K562 (cell line): ENCODE results near the gene SPG21. TPM values are rescaled to one million over a fixed set of nuclear protein-coding genes. Genes with fewer than 3 reads are reported as not detected.

Source experiments
- BCL6 ChIP-seq: fragments of 250-450 bp; sonication (Bioruptor Pico); IDR thresholded peaks from 2 replicates; pipeline ENCODE4 v1.4.0; 2020
- CEBPB ChIP-seq: fragments of 450-650 bp; IDR thresholded peaks from 2 replicates; pipeline ENCODE4 v1.6.1; 2016; ENCODE audit warnings: missing genetic modification characterization, missing compliant biosample characterization
- EGR1 ChIP-seq: fragments of 450-650 bp; conservative IDR thresholded peaks from 2 replicates; pipeline ENCODE4 v1.6.1; 2017; ENCODE audit warnings: mild to moderate bottlenecking
- HMGN3 ChIP-seq: IDR thresholded peaks from 2 replicates; pipeline ENCODE4 v1.6.1; 2011; ENCODE audit warnings: borderline replicate concordance, low read depth, mild to moderate bottlenecking, mixed read lengths, low read length; ENCODE audit not compliant: insufficient read length; ENCODE audit errors: extremely low read depth
- LCOR ChIP-seq: sonication (generic); formaldehyde crosslinking; IDR thresholded peaks from 2 replicates; pipeline ENCODE4 v1.8.0; 2022; ENCODE audit warnings: mild to moderate bottlenecking, missing genetic modification reagents
- MTA2 ChIP-seq: fragments of 450-650 bp; IDR thresholded peaks from 2 replicates; pipeline ENCODE4 v1.6.1; 2016; ENCODE audit warnings: low read depth
- NCOA6 ChIP-seq: fragments of 450-650 bp; IDR thresholded peaks from 2 replicates; pipeline ENCODE4 v1.6.1; 2017; ENCODE audit warnings: mild to moderate bottlenecking
- NCOR1 ChIP-seq: fragments of 450-650 bp; IDR thresholded peaks from 2 replicates; pipeline ENCODE4 v1.6.1; 2016; ENCODE audit warnings: mild to moderate bottlenecking, moderate library complexity
- NFATC3 ChIP-seq: fragments of 450-650 bp; IDR thresholded peaks from 2 replicates; pipeline ENCODE4 v1.6.1; 2017; ENCODE audit warnings: mild to moderate bottlenecking
- PURB ChIP-seq: sonication (generic); formaldehyde crosslinking; IDR thresholded peaks from 2 replicates; pipeline ENCODE4 v1.9.0; 2021; ENCODE audit warnings: low read depth, mild to moderate bottlenecking, missing genetic modification reagents
- RUNX1 ChIP-seq: sonication (generic); IDR thresholded peaks from 2 replicates; pipeline ENCODE4 v1.6.1; 2016; ENCODE audit warnings: antibody characterized with exemption, low read depth
- SRSF7 ChIP-seq: fragments of 200-400 bp; formaldehyde crosslinking; optimal IDR thresholded peaks from 2 replicates; pipeline ENCODE3; 2017; ENCODE audit warnings: mild to moderate bottlenecking, low read depth, low read length
- ZBED1 ChIP-seq: IDR thresholded peaks from 2 replicates; pipeline ENCODE4 v1.6.1; 2014
- ZBTB17 ChIP-seq: fragments of 450-650 bp; formaldehyde crosslinking; IDR thresholded peaks from 2 replicates; pipeline ENCODE4 v1.4.0; 2020; ENCODE audit warnings: mild to moderate bottlenecking
- ZNF174 ChIP-seq: fragments of 250-450 bp; sonication (Bioruptor Pico); IDR thresholded peaks from 2 replicates; pipeline ENCODE4 v1.4.0; 2020; ENCODE audit warnings: mild to moderate bottlenecking
- ZNF282 ChIP-seq: sonication (generic); formaldehyde crosslinking; IDR thresholded peaks from 2 replicates; pipeline ENCODE4 v1.8.1; 2023; ENCODE audit warnings: missing genetic modification reagents
- polyA plus RNA-seq, 8 experiments: library from polyadenylated mRNA; depleted of rRNA in 4 of 8; stranded (reverse) in 5 of 8; unstranded in 3 of 8; fragments of >200 nt; fragmentation: Nextera tagmentation in 2 of 8; fragmentation: Illumina TruSeq in 1 of 8; extraction: Ambion mirVana in 2 of 8; extraction: Trizol in 1 of 8; gene quantifications; 2 replicates each; pipeline versions ENCODE4 v1.2.1 to v1.2.3, GENCODE V29; 2011 to 2014; ENCODE audit warnings: inconsistent platforms in 1 of 8, missing spikeins in 1 of 8
- total RNA-seq, 7 experiments: library from RNA; depleted of rRNA in 6 of 7; stranded (reverse); fragments of >200 nt in 6 of 7; fragmentation: Illumina TruSeq in 2 of 7; extraction: Trizol in 2 of 7; gene quantifications; 2 replicates each; pipeline versions ENCODE4 v1.2.1 to v1.2.3, GENCODE V29; 2011 to 2021; ENCODE audit warnings: low replicate concordance in 1 of 7
- TF ChIP-seq, protein P1 (sequence below): sonication (generic); formaldehyde crosslinking; IDR thresholded peaks from 2 replicates; pipeline ENCODE4 v1.8.1; 2023; ENCODE audit warnings: mild to moderate bottlenecking, missing genetic modification reagents
- TF ChIP-seq, protein P2 (sequence below), 2 experiments: fragments of 200-800 bp in 1 of 2; sonication (Bioruptor generic) in 1 of 2; sonication (generic) in 1 of 2; formaldehyde crosslinking in 1 of 2; IDR thresholded peaks in 1 of 2; conservative IDR thresholded peaks in 1 of 2; 2 replicates each; pipeline versions ENCODE4 v1.5.0 to v1.6.1; 2016 to 2020; ENCODE audit warnings: missing compliant biosample characterization in 1 of 2, missing genetic modification characterization in 1 of 2, missing genetic modification reagents in 1 of 2
- TF ChIP-seq, protein P3 (sequence below): fragments of 250-450 bp; sonication (Bioruptor Pico); IDR thresholded peaks from 2 replicates; pipeline ENCODE4 v1.8.0; 2021; ENCODE audit warnings: moderate library complexity, mild to moderate bottlenecking, inconsistent platforms
- TF ChIP-seq, protein P4 (sequence below): sonication (generic); IDR thresholded peaks from 2 replicates; pipeline ENCODE4 v1.6.1; 2016
- TF ChIP-seq, protein P5 (sequence below): fragments of 250-450 bp; sonication (Bioruptor Pico); IDR thresholded peaks from 2 replicates; pipeline ENCODE4 v1.8.0; 2022; ENCODE audit warnings: inconsistent platforms, mild to moderate bottlenecking, moderate library complexity, borderline replicate concordance
- TF ChIP-seq, protein P6 (sequence below): fragments of 250-450 bp; sonication (Bioruptor Pico); IDR thresholded peaks from 2 replicates; pipeline ENCODE4 v1.8.0; 2021; ENCODE audit warnings: moderate library complexity, mild to moderate bottlenecking, inconsistent platforms

SPG21 gene
- total and polyA plus RNA-seq, 9 of the 15 experiments (the other 6 are each of a cell fraction or from before 2014, with no cell fraction given): 22.8 to 98.8 (median 65.1) TPM

DNA sequence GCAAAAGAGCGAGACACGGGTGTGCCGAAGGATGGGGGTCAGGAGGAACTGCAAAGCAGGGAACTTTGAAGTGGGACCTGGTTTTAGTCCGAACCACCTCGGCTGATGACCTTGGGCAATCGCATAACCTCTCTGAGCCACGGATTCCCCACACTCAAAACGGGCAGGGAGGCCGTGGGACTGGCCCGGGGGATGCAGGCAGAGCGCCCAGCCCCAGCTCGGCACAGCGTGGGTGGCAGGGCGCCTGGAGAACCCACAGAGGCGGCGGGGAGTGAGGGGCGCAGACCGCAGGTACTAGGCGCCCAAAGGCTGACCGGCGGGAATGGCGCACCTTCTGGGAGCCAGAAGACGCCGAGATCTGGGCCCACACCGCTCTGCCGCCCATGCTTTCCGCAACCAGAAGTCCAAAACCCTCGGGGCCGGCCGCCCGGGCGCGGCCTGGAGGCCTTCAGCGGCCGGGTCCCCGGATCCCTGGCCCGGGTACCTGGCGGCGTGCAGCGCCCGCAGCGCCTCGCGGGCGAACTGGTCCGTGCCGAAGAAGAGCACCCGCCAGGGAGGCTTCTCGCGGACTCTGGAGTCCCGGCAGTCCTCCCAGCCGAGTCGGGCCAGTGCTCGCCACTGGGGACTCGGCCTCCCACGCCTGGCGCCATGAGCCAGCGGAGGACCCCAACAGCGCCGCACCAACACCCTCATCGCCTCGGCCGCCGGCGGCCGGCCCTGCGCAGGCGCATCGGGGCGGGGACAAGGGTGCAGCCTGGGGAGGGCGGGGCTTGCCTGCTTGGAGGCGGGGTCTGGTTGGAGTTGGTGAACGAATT lies 39.4 kb upstream of the SPG21 start, which contains the start of gene MTFMT (continued):
- TF ChIP-seq, protein P1, sequence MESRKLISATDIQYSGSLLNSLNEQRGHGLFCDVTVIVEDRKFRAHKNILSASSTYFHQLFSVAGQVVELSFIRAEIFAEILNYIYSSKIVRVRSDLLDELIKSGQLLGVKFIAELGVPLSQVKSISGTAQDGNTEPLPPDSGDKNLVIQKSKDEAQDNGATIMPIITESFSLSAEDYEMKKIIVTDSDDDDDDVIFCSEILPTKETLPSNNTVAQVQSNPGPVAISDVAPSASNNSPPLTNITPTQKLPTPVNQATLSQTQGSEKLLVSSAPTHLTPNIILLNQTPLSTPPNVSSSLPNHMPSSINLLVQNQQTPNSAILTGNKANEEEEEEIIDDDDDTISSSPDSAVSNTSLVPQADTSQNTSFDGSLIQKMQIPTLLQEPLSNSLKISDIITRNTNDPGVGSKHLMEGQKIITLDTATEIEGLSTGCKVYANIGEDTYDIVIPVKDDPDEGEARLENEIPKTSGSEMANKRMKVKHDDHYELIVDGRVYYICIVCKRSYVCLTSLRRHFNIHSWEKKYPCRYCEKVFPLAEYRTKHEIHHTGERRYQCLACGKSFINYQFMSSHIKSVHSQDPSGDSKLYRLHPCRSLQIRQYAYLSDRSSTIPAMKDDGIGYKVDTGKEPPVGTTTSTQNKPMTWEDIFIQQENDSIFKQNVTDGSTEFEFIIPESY (CRISPR knock-in tag): no peak
- TF ChIP-seq MTA2: no peak
- no peak for TF ChIP-seq NFATC3
- peak; percentile 67 for TF ChIP-seq HMGN3
- TF ChIP-seq LCOR (CRISPR knock-in tag): 0 out of 2 replicates have a peak, but pooled peaks have one; percentile 22
- no peak for TF ChIP-seq NCOR1
- no peak for TF ChIP-seq RUNX1
- TF ChIP-seq, protein P2, sequence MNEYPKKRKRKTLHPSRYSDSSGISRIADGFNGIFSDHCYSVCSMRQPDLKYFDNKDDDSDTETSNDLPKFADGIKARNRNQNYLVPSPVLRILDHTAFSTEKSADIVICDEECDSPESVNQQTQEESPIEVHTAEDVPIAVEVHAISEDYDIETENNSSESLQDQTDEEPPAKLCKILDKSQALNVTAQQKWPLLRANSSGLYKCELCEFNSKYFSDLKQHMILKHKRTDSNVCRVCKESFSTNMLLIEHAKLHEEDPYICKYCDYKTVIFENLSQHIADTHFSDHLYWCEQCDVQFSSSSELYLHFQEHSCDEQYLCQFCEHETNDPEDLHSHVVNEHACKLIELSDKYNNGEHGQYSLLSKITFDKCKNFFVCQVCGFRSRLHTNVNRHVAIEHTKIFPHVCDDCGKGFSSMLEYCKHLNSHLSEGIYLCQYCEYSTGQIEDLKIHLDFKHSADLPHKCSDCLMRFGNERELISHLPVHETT (CRISPR knock-in tag; conservative IDR thresholded peaks at IDR 0.05 in 1 of 2, IDR thresholded peaks at IDR 0.05 in 1 of 2): no peak
- no peak for TF ChIP-seq CEBPB
- no peak for TF ChIP-seq ZBTB17 (CRISPR knock-in tag)
- TF ChIP-seq SRSF7: no peak
- TF ChIP-seq ZNF282 (CRISPR knock-in tag): no peak
- no peak for TF ChIP-seq PURB (CRISPR knock-in tag)
- TF ChIP-seq BCL6 (CRISPR knock-in tag): no peak
- TF ChIP-seq, protein P3, sequence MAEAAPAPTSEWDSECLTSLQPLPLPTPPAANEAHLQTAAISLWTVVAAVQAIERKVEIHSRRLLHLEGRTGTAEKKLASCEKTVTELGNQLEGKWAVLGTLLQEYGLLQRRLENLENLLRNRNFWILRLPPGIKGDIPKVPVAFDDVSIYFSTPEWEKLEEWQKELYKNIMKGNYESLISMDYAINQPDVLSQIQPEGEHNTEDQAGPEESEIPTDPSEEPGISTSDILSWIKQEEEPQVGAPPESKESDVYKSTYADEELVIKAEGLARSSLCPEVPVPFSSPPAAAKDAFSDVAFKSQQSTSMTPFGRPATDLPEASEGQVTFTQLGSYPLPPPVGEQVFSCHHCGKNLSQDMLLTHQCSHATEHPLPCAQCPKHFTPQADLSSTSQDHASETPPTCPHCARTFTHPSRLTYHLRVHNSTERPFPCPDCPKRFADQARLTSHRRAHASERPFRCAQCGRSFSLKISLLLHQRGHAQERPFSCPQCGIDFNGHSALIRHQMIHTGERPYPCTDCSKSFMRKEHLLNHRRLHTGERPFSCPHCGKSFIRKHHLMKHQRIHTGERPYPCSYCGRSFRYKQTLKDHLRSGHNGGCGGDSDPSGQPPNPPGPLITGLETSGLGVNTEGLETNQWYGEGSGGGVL (CRISPR knock-in tag): no peak
- TF ChIP-seq, protein P4, sequence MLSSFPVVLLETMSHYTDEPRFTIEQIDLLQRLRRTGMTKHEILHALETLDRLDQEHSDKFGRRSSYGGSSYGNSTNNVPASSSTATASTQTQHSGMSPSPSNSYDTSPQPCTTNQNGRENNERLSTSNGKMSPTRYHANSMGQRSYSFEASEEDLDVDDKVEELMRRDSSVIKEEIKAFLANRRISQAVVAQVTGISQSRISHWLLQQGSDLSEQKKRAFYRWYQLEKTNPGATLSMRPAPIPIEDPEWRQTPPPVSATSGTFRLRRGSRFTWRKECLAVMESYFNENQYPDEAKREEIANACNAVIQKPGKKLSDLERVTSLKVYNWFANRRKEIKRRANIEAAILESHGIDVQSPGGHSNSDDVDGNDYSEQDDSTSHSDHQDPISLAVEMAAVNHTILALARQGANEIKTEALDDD: no peak
- TF ChIP-seq, protein P5, sequence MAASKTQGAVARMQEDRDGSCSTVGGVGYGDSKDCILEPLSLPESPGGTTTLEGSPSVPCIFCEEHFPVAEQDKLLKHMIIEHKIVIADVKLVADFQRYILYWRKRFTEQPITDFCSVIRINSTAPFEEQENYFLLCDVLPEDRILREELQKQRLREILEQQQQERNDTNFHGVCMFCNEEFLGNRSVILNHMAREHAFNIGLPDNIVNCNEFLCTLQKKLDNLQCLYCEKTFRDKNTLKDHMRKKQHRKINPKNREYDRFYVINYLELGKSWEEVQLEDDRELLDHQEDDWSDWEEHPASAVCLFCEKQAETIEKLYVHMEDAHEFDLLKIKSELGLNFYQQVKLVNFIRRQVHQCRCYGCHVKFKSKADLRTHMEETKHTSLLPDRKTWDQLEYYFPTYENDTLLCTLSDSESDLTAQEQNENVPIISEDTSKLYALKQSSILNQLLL: no peak
- no peak for TF ChIP-seq NCOA6
- no peak for TF ChIP-seq ZBED1
- TF ChIP-seq, protein P6, sequence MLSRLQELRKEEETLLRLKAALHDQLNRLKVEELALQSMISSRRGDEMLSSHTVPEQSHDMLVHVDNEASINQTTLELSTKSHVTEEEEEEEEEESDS: no peak
- TF ChIP-seq ZNF174 (CRISPR knock-in tag): no peak
- TF ChIP-seq EGR1: peak; percentile 49
